Karpas-422 (cell line): ENCODE data around the gene ASPHD2. TPM values are rescaled to one million over a fixed set of nuclear protein-coding genes. Genes with fewer than 3 reads are reported as not detected.
A peak's percentile ranks its signal among the peaks of the same experiment; 100 is the strongest.

Experiments
- DNase-seq: peaks from one replicate; pipeline ENCODE4 v3.0.0-alpha.2; 2015
- H2AFZ ChIP-seq: fragments of 200-600 bp; sonication (generic); 2 replicates; pipeline ENCODE4 v1.6.1; 2014; ENCODE audit warnings: antibody characterized with exemption, low read length, mixed read lengths
- H3K27ac ChIP-seq: fragments of 200-600 bp; sonication (generic); 2 replicates; pipeline ENCODE4 v1.5.1; 2014; ENCODE audit warnings: mild to moderate bottlenecking, low read length, moderate library complexity
- H3K27me3 ChIP-seq: fragments of 200-600 bp; sonication (generic); 2 replicates; pipeline ENCODE4 v1.6.1; 2014; ENCODE audit warnings: low read length, mixed read lengths
- H3K36me3 ChIP-seq: fragments of 200-600 bp; sonication (generic); 2 replicates; pipeline ENCODE4 v1.6.1; 2014; ENCODE audit warnings: low read length, mixed read lengths; ENCODE audit not compliant: insufficient read depth
- H3K4me1 ChIP-seq: fragments of 200-600 bp; sonication (generic); 2 replicates; pipeline ENCODE4 v1.6.1; 2014; ENCODE audit warnings: mild to moderate bottlenecking, low read length, mixed read lengths
- H3K4me2 ChIP-seq: fragments of 200-600 bp; sonication (generic); 2 replicates; pipeline ENCODE4 v1.6.1; 2014; ENCODE audit warnings: low read length, low read depth, mild to moderate bottlenecking; ENCODE audit not compliant: poor library complexity, severe bottlenecking
- H3K4me3 ChIP-seq: fragments of 200-600 bp; sonication (generic); 2 replicates; pipeline ENCODE4 v1.5.1; 2014; ENCODE audit warnings: mild to moderate bottlenecking, antibody characterized with exemption, low read length, mixed read lengths
- H3K79me2 ChIP-seq: fragments of 200-600 bp; sonication (generic); 2 replicates; pipeline ENCODE4 v1.6.1; 2014; ENCODE audit warnings: mild to moderate bottlenecking, low read length, mixed read lengths
- H3K9ac ChIP-seq: fragments of 200-600 bp; sonication (generic); 2 replicates; pipeline ENCODE4 v1.6.0; 2014; ENCODE audit warnings: low read length
- H3K9me2 ChIP-seq: fragments of 200-600 bp; sonication (generic), shearing (Covaris generic); replicated peaks from 2 replicates; pipeline ENCODE4 v1.6.0; 2014; ENCODE audit warnings: mild to moderate bottlenecking, low read length, moderate library complexity; ENCODE audit not compliant: insufficient read depth
- H3K9me3 ChIP-seq: fragments of 300-700, 200-600 bp; sonication (generic); 2 replicates; pipeline ENCODE4 v1.6.1; 2014; ENCODE audit warnings: low read length, mixed read lengths
- H4K20me1 ChIP-seq: fragments of 200-600 bp; sonication (generic); 2 replicates; pipeline ENCODE4 v1.6.1; 2014; ENCODE audit warnings: mild to moderate bottlenecking, antibody characterized with exemption, low read length, low read depth; ENCODE audit not compliant: insufficient read depth
- total RNA-seq: library from RNA; depleted of rRNA; stranded (reverse); fragments of >200 nt; shearing (Covaris generic); gene quantifications from 2 replicates; pipeline ENCODE4 v1.2.3, GENCODE V29; 2014; ENCODE audit warnings: low replicate concordance

Gene ASPHD2
- total RNA-seq, 1 experiment from 2014 or later: 33.3 TPM

DNA sequence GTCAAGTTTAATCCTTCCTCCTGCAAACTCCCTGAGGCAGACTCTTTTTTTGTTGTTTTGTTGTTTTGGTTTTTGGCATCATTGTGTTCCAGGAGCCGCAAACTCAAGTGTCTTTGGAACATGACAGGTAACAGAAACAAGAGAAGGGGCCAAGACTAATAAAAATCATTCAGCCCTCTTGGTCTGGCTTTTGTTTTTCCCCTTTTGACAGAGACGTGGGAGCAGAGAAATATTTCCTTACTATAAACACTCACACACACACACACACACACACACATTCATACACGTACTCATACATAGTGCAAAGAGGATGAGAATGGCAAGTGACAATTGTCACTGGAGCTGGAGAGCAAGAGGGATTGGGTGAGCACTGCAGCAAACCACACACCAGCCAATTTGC, 10.4 kb upstream of the ASPHD2 start:
- Histone ChIP-seq H3K9me2 (no peaks in the 10 kb centered on the region), H3K4me2 (no peak overlapping the region), H3K27ac (no peak overlapping the region), H3K36me3 (no peaks in the 10 kb centered on the region; the same call in 1 of the 2 replicates), H2AFZ (no peak overlapping the region), H3K4me3 (no peak overlapping the region), H3K79me2 (no peaks in the 10 kb centered on the region), H3K9me3 (peaks cover 8% of the 10 kb centered on the region), H3K9ac (no peak overlapping the region), H3K4me1 (no peaks in the 10 kb centered on the region), H4K20me1 (no peaks in the 10 kb centered on the region), H3K27me3 (no peaks in the 10 kb centered on the region)
- DNase-seq: no peak

DNA sequence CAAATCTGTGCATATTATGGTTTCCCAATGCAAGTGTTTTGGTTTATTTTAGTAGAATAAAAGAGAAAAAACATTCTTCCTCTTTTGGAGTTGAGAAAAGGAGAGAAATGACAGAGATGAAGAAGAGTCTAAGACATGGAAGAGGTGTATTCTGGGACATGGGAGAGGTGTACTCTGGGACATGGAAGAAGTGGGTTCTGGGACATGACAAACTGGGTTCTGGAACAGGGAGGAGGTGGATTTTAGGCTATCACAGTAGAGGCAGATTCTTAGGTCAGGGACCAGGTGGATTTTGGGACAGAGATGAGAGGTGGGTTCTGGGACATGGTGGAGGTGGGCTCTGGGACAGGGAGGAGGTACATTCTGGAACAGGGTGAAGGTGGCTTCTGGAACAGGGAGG, 2.1 kb upstream of the ASPHD2 start:
- Histone ChIP-seq H3K4me2 (no peak overlapping the region), H3K79me2 (peaks cover 25% of the 10 kb centered on the region), H4K20me1 (0 out of 2 replicates have a peak, but pooled peaks cover 4% of the 10 kb centered on the region), H3K27me3 (no peaks in the 10 kb centered on the region), H3K4me1 (peaks cover 28% of the 10 kb centered on the region), H3K9me2 (no peaks in the 10 kb centered on the region), H3K9me3 (peaks cover 10% of the 10 kb centered on the region), H3K27ac (no peak overlapping the region), H2AFZ (no peak overlapping the region), H3K36me3 (no peaks in the 10 kb centered on the region; the same call in none of the 2 replicates), H3K9ac (no peak overlapping the region), H3K4me3 (no peak overlapping the region)
- DNase-seq: no peak

DNA sequence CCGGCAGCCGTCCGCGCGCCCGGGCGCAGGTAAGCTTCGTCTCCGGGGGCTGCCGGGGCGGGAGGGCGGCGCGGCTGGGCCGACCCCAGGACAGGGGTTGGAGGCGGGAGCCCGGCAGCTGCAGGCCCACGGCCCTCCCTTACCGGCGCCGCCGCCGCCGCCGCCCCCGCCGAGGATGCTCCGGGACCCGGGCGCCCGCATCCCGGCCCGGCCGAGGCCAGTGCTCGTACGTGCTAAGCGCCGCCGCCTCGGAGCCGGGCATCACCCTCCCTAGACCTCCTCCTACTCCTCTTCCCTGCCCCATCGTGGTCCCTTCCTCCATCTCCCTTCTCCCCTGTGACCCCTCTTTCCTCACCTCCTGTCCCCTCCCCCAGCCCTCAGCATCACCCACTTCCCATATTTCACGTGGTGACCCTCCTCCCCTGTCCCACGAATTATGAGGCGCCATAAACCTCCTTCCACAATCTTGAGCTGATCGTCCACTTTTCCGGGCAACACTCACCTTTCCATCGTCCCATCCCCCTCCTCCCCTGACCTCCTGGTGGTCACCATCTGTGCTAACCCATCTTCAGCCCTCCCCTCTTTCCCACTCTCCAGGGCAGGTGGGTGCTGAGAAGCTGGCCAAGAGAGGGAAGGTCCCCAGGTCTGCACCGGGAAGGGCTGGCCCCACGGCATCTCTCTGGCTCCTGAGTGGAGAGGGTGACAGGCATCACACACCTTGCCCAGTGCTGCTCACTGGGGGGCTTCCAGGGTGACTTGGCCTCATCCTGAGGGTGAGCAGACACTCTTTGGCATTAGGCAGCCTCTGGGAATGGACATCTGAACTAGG, 612 bp downstream of the ASPHD2 start:
- Histone ChIP-seq H3K36me3 (peaks cover 9% of the 10 kb centered on the region; the same call in 1 of the 2 replicates), H2AFZ (peak overlapping the region; percentile 28; the same call in 1 of the 2 replicates), H3K4me2 (peak overlapping the region; percentile 84), H3K9ac (peak overlapping the region; percentile 91), H3K4me1 (peaks cover 28% of the 10 kb centered on the region), H3K9me2 (no peaks in the 10 kb centered on the region), H3K9me3 (no peaks in the 10 kb centered on the region), H3K4me3 (peak overlapping the region; percentile 96), H3K79me2 (peaks cover 52% of the 10 kb centered on the region), H4K20me1 (peaks cover 6% of the 10 kb centered on the region; the same call in 1 of the 2 replicates), H3K27ac (peak overlapping the region; percentile 93), H3K27me3 (no peaks in the 10 kb centered on the region)
- DNase-seq: peak; percentile 70

DNA sequence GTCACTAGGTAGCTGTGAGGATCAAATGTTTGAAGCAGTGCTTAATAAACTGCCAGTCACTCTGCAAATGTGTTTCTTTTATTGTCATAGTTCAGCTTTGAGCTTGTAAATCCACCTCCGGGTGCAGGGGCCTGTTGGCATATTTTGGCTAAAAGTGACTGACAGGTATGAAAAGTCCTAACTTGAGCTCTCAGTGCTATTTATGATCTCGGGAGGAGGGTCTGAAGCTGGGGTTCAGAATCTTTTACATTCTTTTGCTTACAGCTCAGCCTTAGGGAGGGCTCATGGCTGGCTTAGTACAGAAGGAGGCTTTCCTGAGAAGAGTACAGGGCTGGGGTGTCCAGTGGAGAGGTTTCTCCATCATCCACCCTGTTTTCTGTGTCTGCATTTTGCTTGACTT, 1.5 kb downstream of the ASPHD2 start:
- Histone ChIP-seq H3K4me2 (peak overlapping the region; percentile 84), H3K79me2 (peaks cover 62% of the 10 kb centered on the region), H4K20me1 (peaks cover 11% of the 10 kb centered on the region; the same call in 1 of the 2 replicates), H3K36me3 (peaks cover 9% of the 10 kb centered on the region; the same call in 1 of the 2 replicates), H2AFZ (no peak overlapping the region), H3K9ac (peak overlapping the region; percentile 91), H3K4me1 (peaks cover 28% of the 10 kb centered on the region), H3K27ac (peak overlapping the region; percentile 93), H3K27me3 (no peaks in the 10 kb centered on the region), H3K4me3 (peak overlapping the region; percentile 96), H3K9me2 (no peaks in the 10 kb centered on the region), H3K9me3 (no peaks in the 10 kb centered on the region)
- peak; percentile 74 for DNase-seq

DNA sequence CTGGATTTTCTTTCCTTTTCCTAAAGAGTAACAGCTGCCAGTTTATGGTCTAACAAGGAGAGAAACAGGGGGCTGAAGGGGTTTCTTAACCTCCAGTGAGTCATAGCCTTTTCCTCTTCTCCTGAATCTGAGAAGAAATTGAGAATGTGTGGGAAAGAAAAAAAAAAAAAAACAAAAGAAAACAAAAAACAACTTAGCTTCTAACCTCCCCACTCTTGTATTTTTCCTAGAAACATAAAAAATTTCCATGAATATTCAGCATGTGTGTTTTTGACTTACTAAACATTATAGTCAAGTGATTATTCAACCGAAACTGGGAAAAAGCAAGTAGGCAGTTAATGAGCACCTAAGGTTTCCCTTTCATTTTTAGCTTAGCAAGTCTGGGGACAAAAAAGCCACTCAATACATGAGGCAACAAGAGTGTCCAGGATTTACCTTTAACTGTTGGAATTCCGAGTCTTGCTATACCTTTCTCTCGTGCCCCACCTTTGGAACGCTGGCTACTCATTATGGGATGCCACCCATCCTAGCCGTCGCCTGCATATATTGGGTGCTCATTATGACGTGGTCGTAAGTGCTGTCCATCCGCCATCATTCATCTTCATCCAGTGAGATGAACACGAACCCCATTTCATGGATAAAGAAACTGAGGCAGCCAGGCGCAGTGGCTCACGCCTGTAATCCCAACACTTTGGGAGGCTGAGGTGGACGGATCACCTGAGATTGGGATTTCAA, 2.4 kb downstream of the ASPHD2 start:
- Histone ChIP-seq H3K9me2 (no peaks in the 10 kb centered on the region), H3K27me3 (no peaks in the 10 kb centered on the region), H3K9ac (peak overlapping the region; percentile 91), H3K36me3 (peaks cover 9% of the 10 kb centered on the region; the same call in 1 of the 2 replicates), H3K27ac (peak overlapping the region; percentile 93), H3K4me1 (peaks cover 28% of the 10 kb centered on the region), H3K4me3 (peak overlapping the region; percentile 96; the same call in 1 of the 2 replicates), H3K9me3 (no peaks in the 10 kb centered on the region), H3K79me2 (peaks cover 70% of the 10 kb centered on the region), H4K20me1 (peaks cover 14% of the 10 kb centered on the region; the same call in 1 of the 2 replicates), H3K4me2 (peak overlapping the region; percentile 84), H2AFZ (no peak overlapping the region)
- no peak for DNase-seq

DNA sequence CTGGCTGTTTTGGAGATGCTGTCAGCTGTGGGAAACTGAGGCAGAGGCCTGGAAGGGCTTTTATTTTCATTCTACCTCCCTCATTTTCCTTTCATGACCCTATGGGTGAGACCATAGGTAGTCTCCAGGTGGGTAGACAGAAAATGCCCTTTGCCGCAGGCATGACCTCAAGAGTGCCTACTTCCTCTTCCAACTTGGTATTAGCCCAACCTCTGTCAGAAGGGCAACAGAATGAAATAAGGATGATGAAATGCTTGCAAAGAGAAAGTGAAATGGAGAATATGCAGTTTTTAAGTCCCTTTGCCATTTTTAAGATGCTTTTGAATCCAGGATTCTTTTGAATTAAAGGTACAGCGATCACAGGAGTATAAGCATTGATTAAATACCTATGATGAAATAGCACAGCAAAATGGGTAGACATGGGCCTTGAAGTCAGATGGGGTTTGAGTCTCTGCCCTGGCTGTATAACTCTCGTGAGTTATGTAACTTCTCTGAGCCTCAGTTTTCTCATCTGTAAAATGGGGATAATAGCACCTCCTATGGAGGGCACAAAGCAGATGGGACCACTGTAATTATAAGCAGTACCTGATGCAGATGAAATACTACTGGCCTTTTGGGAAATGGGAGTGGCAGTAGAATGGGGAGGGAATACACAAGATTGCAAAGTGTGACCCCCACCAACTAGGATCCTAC, 3.7 kb downstream of the ASPHD2 start:
- no peak overlapping the region for H3K4me3 ChIP-seq
- H3K4me1 ChIP-seq: peaks cover 27% of the 10 kb centered on the region
- H3K27ac ChIP-seq: no peak overlapping the region
- H3K9me2 ChIP-seq: no peaks in the 10 kb centered on the region
- H3K79me2 ChIP-seq: peaks cover 83% of the 10 kb centered on the region
- H3K9me3 ChIP-seq: no peaks in the 10 kb centered on the region
- no peak overlapping the region for H3K4me2 ChIP-seq
- H2AFZ ChIP-seq: no peak overlapping the region
- H3K27me3 ChIP-seq: no peaks in the 10 kb centered on the region
- H4K20me1 ChIP-seq: peaks cover 26% of the 10 kb centered on the region; the same call in 1 of the 2 replicates
- peak; percentile 46 for DNase-seq
- peaks cover 9% of the 10 kb centered on the region; the same call in 1 of the 2 replicates for H3K36me3 ChIP-seq
- no peak overlapping the region for H3K9ac ChIP-seq

- H3K4me1 ChIP-seq: peaks cover 20% of the 10 kb centered on the region
- H3K36me3 ChIP-seq: peaks cover 9% of the 10 kb centered on the region; the same call in 1 of the 2 replicates
- H3K27ac ChIP-seq: no peak overlapping the region
- no peak overlapping the region for H3K4me2 ChIP-seq
- H3K4me3 ChIP-seq: no peak overlapping the region
- no peaks in the 10 kb centered on the region for H3K27me3 ChIP-seq
- no peaks in the 10 kb centered on the region for H3K9me3 ChIP-seq
- H3K9me2 ChIP-seq: no peaks in the 10 kb centered on the region
- peaks cover 26% of the 10 kb centered on the region; the same call in 1 of the 2 replicates for H4K20me1 ChIP-seq
- no peak overlapping the region for H2AFZ ChIP-seq
- H3K79me2 ChIP-seq: peaks cover 91% of the 10 kb centered on the region
- no peak overlapping the region for H3K9ac ChIP-seq
- DNase-seq: no peak
Observed at GRCh38 chr22:26433805-26434204, 4.7 kb downstream of the ASPHD2 start.
